Effector memory CD8-positive, alpha-beta T cell (primary cell): ENCODE measurements around the gene HOTAIR.

Experiments
- ATAC-seq: fragments of 150-1000 bp; cut with Tn5 transposase; replicated peaks from 2 replicates; pipeline ENCODE4 v1.10.0; 2021; ENCODE audit warnings: mild to moderate bottlenecking, moderate library complexity
- DNase-seq, 3 experiments: peaks; one replicate each; pipeline ENCODE4 v3.0.0; 2021
- H3K27ac Mint-ChIP-seq, 2 donors: one replicate each; pipeline ENCODE4 v1.8.0; 2022; ENCODE audit warnings: mild to moderate bottlenecking in 2 of 2, mixed read lengths in 2 of 2, moderate library complexity in 2 of 2
- H3K27me3 Mint-ChIP-seq, 2 donors: one replicate each; pipeline ENCODE4 v1.8.0; 2022; ENCODE audit warnings: mixed read lengths in 2 of 2
- H3K36me3 Mint-ChIP-seq: one replicate; pipeline ENCODE4 v1.8.0; 2022; ENCODE audit warnings: mild to moderate bottlenecking, moderate library complexity, mixed read lengths; ENCODE audit not compliant: insufficient read depth
- H3K4me1 Mint-ChIP-seq, 2 donors: one replicate each; pipeline ENCODE4 v1.8.0; 2022; ENCODE audit warnings: low read depth in 2 of 2, mixed read lengths in 2 of 2
- H3K4me3 Mint-ChIP-seq, 2 donors: one replicate each; pipeline ENCODE4 v1.8.0; 2022; ENCODE audit warnings: mild to moderate bottlenecking in 2 of 2, mixed read lengths in 2 of 2, moderate library complexity in 2 of 2
- H3K9me3 Mint-ChIP-seq, 2 donors: one replicate each; pipeline ENCODE4 v1.8.0; 2022; ENCODE audit warnings: mixed read lengths in 2 of 2

Gene HOTAIR

DNA sequence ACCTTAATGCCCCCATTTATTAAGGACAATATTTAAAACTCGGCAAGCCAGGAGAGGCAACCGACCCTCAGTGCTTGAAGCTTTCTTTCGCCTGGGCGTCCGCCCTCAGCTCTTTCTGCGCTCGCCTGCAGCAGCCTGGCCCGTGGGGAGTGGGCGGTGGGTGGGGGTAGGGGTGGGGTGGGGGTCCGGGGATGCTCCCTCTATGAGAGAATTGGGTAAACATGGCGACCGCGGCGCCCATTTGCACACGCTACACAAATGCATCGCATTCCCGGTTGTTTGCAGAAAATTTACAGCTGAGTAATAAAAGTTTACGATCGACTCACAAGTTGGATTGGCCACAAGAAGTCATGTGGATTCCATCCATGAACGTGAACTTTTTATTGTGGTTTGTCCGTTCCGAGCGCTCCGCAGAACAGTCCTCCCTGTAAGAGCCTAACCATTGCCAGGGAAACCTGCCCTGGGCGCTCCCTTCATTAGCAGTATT is 41.8 kb upstream of the HOTAIR start:
- Mint-ChIP-seq H3K27me3 (peaks cover 36 to 59% of the 10 kb centered on the region in 2 donors), H3K27ac (no peak overlapping the region), H3K4me3 (peak overlapping the region; percentile 17 to 88), H3K4me1 (peaks cover 15 to 21% of the 10 kb centered on the region in 2 donors), H3K9me3 (no peaks in the 10 kb centered on the region), H3K36me3 (peaks cover 22% of the 10 kb centered on the region)
- no peak for ATAC-seq
- DNase-seq, result no peak

GRCh38 chr12:54016051-54016450 is 41.3 kb upstream of the HOTAIR start:
- DNase-seq (no peak), ATAC-seq (no peak)
- Mint-ChIP-seq H3K36me3 (peaks cover 22% of the 10 kb centered on the region), H3K9me3 (no peaks in the 10 kb centered on the region), H3K4me1 (peaks cover 20 to 23% of the 10 kb centered on the region in 2 donors), H3K27me3 (peaks cover 37 to 59% of the 10 kb centered on the region in 2 donors), H3K4me3 (peak overlapping the region; percentile 17 to 88), H3K27ac (no peak overlapping the region)

DNA sequence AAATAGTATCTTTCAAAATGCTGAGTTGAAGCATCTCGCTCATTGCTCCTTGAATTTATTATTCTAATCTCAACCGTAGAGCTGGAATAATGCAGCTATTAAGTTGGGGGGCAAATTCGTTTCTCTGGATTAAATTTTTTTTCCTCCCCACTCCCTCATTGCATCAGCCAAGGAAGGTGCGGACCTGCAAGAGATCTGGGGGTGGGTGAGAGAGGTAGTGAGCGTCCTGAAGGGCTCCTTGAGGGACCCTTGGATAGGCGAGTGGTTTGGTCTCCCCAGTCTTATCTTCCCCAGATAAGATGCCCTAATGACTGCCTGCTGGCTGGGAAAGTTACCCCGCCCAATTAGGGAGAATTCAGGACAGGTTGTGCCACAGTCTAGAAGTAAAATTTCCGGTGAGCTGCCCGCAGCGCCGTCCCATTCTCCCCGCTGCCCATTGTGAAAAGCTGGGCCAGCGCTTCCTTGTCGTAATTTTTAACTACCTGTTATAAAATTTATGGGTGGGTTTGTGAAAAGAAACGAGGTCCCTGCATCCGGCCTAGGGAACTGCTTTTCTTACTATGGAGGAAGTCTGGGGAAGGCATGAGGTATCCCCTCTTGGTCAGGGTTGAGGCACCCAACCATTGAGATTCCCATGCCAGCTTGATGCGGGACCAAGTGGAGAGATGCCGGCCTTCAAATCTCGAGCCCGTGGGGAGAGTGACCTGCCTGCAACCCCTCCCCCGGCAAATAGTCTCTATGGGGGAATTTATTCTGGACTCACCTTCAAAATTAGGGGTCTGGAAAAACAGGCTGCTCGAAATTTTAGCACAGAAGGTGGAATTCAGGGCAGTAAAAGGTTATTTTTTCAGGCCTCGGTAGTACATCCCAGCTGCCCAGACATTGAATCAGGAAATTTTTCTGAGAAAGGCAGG is 40.5 kb upstream of the HOTAIR start:
- peaks cover 45 to 63% of the 10 kb centered on the region in 2 donors for H3K27me3 Mint-ChIP-seq
- H3K9me3 Mint-ChIP-seq, result no peaks in the 10 kb centered on the region
- ATAC-seq (no peak), DNase-seq (no peak)
- H3K4me3 Mint-ChIP-seq, result peak overlapping the region; percentile 34 to 44
- peaks cover 25% of the 10 kb centered on the region for H3K36me3 Mint-ChIP-seq
- no peak overlapping the region for H3K27ac Mint-ChIP-seq
- peaks cover 22 to 24% of the 10 kb centered on the region in 2 donors for H3K4me1 Mint-ChIP-seq

DNA sequence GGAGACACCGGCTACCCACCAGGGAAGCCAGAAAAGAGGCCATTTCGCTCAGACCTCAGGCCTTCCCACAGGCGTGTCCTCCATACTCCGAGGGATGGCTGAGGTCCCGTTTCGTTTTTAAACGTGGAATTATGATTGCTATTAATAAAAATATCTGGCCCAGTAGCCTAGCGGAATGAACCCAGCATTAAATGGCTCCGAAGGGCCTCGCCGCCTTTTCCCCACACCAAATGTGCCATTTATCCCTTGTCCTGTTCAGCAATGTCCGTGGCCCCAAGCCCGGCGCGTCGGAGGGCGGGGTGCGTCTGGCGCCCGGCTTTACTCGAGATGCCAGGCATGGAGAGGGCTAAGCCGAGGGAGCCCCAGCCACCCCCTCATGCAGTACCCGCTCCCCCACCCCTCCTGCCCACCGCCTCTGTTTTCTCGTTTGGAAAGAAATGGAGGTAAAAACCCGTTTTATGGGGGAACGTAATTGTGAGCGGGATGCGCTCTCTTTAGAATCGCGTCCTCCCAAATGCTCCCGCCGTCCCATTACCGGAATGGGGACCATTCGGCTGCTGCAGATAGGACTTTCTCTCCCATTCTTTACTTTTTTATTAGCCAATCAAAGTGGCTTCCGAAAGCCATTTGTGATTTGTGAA is 39.7 kb upstream of the HOTAIR start:
- Mint-ChIP-seq H3K27ac (peak overlapping the region in 1 of 2 donors; percentile 75), H3K4me3 (peak overlapping the region; percentile 34 to 44), H3K36me3 (peaks cover 31% of the 10 kb centered on the region), H3K4me1 (peaks cover 22 to 31% of the 10 kb centered on the region in 2 donors), H3K9me3 (no peaks in the 10 kb centered on the region), H3K27me3 (peaks cover 53 to 71% of the 10 kb centered on the region in 2 donors)
- DNase-seq (no peak), ATAC-seq (no peak)

GRCh38 chr12:54012631-54013409 is 38.1 kb upstream of the HOTAIR start:
- Mint-ChIP-seq H3K36me3 (peaks cover 36% of the 10 kb centered on the region), H3K9me3 (no peaks in the 10 kb centered on the region), H3K4me3 (no peak overlapping the region)

GRCh38 chr12:54011665-54012532 is 37.1 kb upstream of the HOTAIR start:
- no peak for ATAC-seq
- Mint-ChIP-seq H3K9me3 (no peaks in the 10 kb centered on the region), H3K36me3 (peaks cover 36% of the 10 kb centered on the region), H3K4me3 (no peak overlapping the region), H3K27ac (no peak overlapping the region), H3K27me3 (peaks cover 78 to 88% of the 10 kb centered on the region in 2 donors), H3K4me1 (peaks cover 13 to 26% of the 10 kb centered on the region in 2 donors)
- no peak for DNase-seq

More at GRCh38 chr12:54012631-54013409, 38.1 kb upstream of the HOTAIR start:
- Mint-ChIP-seq H3K27me3 (peaks cover 69 to 84% of the 10 kb centered on the region in 2 donors), H3K4me1 (peaks cover 20 to 33% of the 10 kb centered on the region in 2 donors), H3K27ac (no peak overlapping the region)
- ATAC-seq (no peak), DNase-seq (no peak)

GRCh38 chr12:54010972-54011664 is 36.4 kb upstream of the HOTAIR start:
- Mint-ChIP-seq H3K4me1 (peaks cover 15 to 29% of the 10 kb centered on the region in 2 donors), H3K36me3 (peaks cover 36% of the 10 kb centered on the region), H3K9me3 (no peaks in the 10 kb centered on the region), H3K27me3 (peaks cover 86 to 95% of the 10 kb centered on the region in 2 donors), H3K4me3 (peak overlapping the region in 1 of 2 donors; percentile 6), H3K27ac (no peak overlapping the region)
- DNase-seq (no peak), ATAC-seq (no peak)

DNA sequence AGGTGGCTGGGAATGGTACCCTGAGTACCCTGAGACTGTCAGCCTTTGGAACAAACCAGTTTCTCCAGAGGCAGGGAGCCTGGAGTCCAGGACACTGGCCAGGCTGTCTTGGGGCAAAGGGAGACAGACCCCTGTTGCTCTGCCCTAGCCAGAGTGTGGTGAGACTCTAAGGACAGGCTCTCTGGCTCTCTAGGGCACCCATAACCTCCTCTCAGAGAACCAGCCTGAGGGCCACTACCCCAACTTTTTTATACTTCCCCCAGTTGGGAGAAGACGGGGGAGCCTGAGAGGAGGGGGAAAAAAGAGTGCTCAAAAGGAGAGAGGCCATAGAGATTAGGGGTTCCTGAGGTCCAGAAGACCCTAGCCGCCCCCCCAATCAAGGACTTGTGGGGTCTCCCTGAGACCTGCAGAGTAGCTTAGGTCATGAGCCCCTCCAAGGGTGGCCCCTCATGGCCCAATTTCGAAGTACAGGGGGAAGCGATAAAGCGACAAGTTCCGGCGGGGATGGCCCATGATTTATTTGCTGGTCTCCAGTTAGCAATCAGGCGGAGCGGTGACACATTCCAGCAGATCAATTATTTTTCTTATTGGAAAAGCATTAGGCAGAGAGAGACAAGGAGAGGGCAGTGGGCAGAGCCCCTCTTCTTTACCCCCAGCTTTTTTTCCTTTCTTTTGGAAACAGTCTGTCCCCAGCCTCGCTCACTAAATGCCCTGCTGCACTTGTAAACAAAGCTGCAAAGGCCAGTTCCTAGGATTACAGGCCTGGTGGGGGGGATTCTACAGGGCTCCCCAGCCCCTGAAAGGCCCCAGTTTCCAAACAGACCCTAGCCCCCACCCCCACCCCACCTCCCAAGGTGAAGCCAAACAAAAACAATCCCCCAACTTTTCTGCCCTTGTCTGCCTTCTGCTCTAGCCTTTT is 35.6 kb upstream of the HOTAIR start:
- Mint-ChIP-seq H3K27ac (no peak overlapping the region), H3K36me3 (peaks cover 36% of the 10 kb centered on the region), H3K27me3 (peaks cover 92 to 100% of the 10 kb centered on the region in 2 donors), H3K9me3 (no peaks in the 10 kb centered on the region), H3K4me3 (peak overlapping the region; percentile 75 to 83), H3K4me1 (peaks cover 17 to 31% of the 10 kb centered on the region in 2 donors)
- DNase-seq, result no peak
- no peak for ATAC-seq

- DNase-seq (no peak), ATAC-seq (peak; percentile 47)
- H3K27ac Mint-ChIP-seq, result peak overlapping the region in 1 of 2 donors; percentile 85
- H3K4me3 Mint-ChIP-seq, result peak overlapping the region; percentile 75 to 83
- H3K27me3 Mint-ChIP-seq, result peaks cover 92 to 100% of the 10 kb centered on the region in 2 donors
- peaks cover 36% of the 10 kb centered on the region for H3K36me3 Mint-ChIP-seq
- no peaks in the 10 kb centered on the region for H3K9me3 Mint-ChIP-seq
- H3K4me1 Mint-ChIP-seq, result peaks cover 17 to 27% of the 10 kb centered on the region in 2 donors
Observed at GRCh38 chr12:54009171-54010052, 34.7 kb upstream of the HOTAIR start.

DNA sequence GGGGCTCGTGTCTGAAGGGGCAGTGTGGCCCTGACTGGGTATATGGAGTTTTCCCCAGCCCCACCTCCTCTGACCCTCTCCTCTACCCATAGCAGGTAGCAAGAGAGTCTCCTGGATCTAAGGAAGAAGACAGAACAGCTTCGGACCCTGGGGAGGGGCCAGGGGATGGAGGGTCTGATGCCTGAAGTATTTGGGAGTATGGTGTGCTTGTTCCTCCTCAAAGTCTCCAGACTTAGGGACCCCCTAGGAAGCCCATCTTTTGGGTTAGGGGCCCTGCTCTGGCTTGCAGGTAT is 33.5 kb upstream of the HOTAIR start:
- Mint-ChIP-seq H3K4me3 (peak overlapping the region; percentile 35 to 39), H3K4me1 (peaks cover 17 to 23% of the 10 kb centered on the region in 2 donors), H3K27me3 (peaks cover 98 to 100% of the 10 kb centered on the region in 2 donors), H3K9me3 (no peaks in the 10 kb centered on the region), H3K27ac (no peak overlapping the region), H3K36me3 (peaks cover 27% of the 10 kb centered on the region)
- ATAC-seq, result no peak
- no peak for DNase-seq
